GDM1 (cell line): ENCODE data around the gene COL20A1.

Experiments
- DNase-seq: peaks from one replicate; lab custom pipeline; 2025; lab: John Stamatoyannopoulos, UW

The COL20A1 gene

DNA sequence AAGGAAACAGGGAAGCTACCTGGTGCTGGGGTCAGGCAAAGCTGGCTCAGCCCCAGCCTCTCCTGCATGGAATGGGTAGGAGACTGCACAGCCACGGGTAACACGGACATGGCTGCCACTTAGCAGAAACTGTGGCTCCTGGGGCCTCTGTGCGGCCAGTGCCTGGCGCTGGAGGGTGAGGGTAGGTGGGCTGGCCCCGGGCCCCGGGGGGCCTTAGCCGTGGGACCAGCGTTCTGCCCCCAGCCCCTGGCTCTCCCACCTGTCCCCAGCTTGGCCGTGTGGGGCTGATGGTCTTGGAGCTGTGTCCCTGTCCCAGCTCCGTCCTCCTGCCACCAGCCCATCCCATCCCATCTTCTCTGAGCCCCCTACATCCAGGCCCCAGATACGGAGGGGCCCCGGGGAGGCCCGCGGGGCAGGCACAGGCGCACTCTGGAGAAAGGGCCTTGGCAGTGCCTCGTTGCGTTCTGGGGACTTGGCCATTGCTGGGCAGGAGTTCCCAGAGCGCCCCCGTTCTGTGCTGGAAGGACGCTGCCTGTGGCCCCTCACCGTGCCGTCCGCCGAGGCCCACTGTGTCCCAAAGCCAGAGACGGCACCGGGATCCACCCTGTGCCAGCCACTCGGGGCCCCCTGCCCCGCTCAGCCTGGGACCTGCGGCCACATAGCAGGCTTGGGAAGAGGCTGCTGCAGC is 56.0 kb downstream of the COL20A1 start:
- no peak for DNase-seq

DNA sequence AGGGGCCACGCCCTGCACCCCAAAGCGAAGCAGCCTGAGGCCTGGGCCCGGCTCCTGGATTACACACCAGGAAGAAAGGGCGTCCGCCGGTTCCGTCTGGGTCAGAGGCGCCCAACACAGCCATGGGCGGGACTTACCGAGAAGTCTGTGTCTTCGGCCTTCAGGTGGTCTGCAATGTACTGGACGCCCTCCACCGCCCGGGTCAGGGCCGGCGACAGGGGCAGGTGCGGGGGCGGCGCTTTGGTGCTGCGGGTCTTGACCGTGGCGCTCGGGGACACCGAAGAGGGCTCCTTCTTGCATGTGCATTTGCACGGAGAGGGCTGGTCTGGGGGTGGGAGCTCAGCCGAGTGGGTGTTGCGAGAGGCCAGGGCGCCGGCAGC is 56.5 kb downstream of the COL20A1 start:
- DNase-seq, result no peak

DNA sequence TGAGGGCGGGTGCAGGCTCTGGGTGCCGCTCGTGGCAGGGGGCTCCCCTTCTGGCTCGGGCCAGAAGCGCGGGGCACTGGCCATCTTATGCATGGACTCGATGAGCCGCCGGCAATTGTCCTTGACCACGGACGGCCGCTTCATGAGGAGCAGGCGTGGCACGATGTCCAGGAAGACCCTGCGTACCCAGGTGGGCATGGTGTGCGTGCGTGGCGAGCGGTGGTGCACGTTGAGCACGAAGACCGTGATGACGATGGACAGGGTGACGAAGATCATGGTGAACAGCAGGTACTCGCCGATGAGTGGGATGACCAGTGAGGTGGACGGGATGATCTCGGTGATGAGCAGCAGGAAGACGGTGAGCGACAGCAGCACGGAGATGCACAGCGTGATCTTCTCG is 57.2 kb downstream of the COL20A1 start:
- no peak for DNase-seq

DNA sequence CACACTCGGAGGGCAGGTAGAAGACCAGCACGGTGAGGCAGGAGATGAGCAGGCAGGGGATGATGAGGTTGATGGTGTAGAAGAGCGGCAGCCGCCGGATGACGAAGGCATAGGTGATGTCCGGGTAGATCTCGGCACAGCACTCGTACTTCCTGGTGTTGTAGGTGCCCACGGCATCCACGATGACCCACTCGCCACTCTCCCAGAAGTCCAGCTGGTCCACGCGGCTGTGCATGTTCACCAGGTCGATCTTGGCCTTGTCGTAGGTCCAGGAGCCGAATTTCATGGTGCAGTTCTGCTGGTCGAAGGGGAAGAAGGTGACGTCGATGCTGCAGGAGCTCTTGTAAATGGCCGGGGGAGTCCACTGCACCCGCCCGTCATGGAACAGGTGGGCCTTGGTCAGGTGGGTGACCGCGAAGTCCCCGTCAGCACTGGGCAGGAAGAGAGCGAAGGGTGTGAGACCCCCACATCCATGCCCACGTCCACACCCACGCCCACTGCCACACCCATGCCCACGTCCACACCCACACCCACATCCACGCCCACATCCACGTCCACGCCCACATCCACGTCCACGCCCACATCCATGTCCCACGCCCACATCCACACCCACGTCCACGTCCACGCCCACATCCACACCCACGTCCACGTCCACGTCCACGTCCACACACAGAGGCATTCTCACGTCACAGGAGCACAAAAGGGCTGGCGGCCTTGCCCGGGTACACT is 57.8 kb downstream of the COL20A1 start:
- no peak for DNase-seq

GRCh38 chr20:63351326-63351700 is 58.3 kb downstream of the COL20A1 start:
- no peak for DNase-seq

- no peak for DNase-seq
These were observed 59.0 kb downstream of the COL20A1 start for GRCh38 chr20:63351811-63352591.

DNA sequence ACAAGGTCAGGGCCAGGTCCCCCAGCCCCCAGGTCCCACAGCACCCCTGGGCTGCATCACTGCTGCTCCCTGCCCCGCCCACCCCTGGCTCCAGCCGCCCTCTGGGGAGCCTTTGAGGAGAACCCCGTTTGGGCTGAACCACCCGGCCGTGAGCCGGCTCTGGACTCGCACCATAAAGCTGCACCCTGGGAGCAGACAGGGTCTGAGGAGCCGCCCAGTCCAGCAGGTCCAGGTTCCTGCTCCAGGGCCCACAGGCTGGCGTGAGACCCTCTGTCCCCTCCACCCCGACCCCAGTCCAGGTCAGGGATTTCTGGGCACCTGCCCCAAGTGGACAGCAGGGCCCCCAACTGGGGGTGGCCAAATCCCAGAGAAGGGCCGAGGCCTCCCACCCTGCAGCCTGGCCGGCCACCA is 59.8 kb downstream of the COL20A1 start:
- DNase-seq, result no peak

GRCh38 chr20:63354636-63355350 is 61.8 kb downstream of the COL20A1 start:
- no peak for DNase-seq

DNA sequence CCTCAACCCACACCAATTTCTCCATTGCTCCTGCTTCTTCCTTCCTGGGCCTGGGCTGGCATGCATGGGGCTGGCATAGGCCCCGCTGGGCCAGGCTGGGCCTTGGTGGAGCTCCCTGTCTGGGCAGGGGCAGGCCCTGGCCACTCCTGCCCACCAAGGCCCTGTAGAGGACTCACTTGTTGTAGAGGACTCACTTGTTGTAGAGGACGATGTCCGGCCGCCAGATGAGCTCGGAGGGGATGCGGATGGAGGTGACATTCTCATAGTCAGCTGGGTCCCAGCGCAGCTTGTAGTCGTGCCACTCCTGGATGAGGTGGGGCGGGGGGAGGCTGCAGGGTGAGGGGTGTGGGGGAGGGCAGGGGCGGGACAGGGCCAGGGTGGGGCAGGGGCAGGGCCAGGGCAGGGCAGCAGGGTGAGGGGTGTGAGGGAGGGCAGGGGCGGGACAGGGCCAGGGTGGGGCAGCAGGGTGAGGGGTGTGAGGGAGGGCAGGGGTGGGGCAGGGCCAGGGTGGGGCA is 62.9 kb downstream of the COL20A1 start:
- DNase-seq, result no peak

- DNase-seq, result no peak
These were observed 63.5 kb downstream of the COL20A1 start for GRCh38 chr20:63356511-63356910.

- no peak for DNase-seq
These were observed 64.2 kb downstream of the COL20A1 start for GRCh38 chr20:63356931-63357879.

- no peak for DNase-seq
These were observed 65.2 kb downstream of the COL20A1 start for GRCh38 chr20:63357921-63358905.

- no peak for DNase-seq
These were observed 66.4 kb downstream of the COL20A1 start for GRCh38 chr20:63359164-63359934.

GRCh38 chr20:63359937-63360849 is 67.2 kb downstream of the COL20A1 start:
- no peak for DNase-seq

DNA sequence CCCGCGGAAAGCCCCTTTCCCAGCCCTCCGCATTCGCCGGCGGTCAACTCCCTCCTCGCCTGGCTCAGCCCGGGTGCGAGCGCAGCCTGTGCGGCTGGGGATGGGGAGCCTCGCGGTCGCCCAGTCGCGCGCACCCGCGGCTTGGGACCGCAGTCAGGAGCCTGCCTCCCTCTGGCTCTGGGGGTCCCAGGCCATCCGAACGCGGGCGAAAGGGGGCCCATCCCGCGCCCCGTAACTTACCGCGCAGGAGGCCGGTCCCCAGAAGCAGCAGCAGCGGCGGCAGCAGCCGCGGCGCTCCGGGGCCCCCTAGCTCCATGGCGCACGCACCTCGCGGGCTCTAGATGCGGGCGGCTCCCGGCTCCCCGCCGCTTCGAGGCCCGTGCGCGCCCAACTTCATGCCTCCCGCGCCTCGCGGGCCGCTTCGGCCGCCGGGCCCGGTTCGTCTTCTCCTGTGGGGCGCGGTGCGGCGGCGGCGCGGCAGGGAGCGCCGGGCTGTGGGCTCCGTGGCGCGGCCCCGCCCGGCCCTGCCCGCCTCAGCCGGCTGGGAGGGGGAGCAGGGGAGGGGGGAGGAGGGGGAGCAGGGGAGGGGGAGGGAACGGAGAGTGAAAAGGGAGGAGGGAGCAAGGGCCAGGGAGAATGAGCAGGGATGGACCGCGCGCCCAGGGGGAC is 68.0 kb downstream of the COL20A1 start, which contains the start of gene CHRNA4:
TSS of gene CHRNA4 (minus strand) at position 500 of the 669 bp plus-strand sequence. CDS start at position 316, 184 bp downstream.
- DNase-seq, result no peak

- no peak for DNase-seq
These were observed 68.8 kb downstream of the COL20A1 start for GRCh38 chr20:63361519-63362435.
